ENCODE measurements around the gene TSPAN3. TPM values are rescaled to one million over a fixed set of nuclear protein-coding genes. Genes with fewer than 3 reads are reported as not detected.

Gene TSPAN3
- total RNA-seq, 1 experiment from 2014 or later: 84.9 TPM

DNA sequence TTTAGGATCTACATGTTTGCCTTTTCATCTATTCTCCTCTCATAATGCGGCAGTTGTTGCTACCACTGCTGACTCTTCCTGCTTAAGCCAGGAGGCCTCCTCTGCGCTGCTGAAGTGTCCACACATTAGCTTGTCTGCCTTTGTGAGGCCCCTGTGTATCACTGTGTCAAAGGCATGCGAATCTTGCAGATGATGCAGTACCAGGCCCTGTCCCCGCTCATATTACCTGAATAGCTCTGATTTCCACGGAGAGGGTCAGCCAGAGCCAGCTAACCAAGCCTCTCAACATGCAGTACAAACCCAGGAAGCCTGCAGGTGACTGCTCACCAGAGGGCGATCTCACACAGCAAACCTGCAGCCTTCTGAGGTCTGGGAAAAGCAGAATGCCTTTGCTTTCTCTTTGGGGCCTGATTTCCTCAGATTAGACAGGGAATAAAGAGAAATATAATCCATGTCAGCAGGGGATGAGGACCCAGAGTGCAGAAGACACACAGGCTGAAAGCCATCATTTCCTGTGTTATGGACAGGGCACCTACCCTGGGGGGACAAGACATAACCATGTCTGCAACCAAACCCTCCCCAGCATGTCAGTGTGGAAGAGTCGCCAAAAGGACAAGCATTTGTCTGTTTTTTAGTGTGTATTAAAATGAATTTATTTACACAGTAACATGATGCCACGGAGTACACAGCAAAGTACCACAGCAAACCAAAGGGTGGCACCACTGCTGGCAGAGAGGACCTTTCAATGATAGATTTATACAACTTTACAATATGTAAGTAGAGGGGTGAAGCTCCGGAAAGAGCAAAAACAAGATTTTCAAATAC lies 36.8 kb upstream of the TSPAN3 start:
- CTCF ChIA-PET: interaction anchor here (0.5 to 9.6 kb wide), 44 partner anchors 9 to 712 kb away, joined by 3 to 131 read pairs (median 4); partner anchors contain the start of genes LINGO1 and TSPAN3
- H3K36me3 Mint-ChIP-seq: no peaks in the 10 kb centered on the region
- TF ChIP-seq PRDM15 (CRISPR knock-in tag; IDR thresholded peaks at IDR 0.05) (no peak), GRHL2 (CRISPR knock-in tag; IDR thresholded peaks at IDR 0.05; ENCODE audit: insufficient replicate concordance, severe bottlenecking) (no peak), FOXP1 (CRISPR knock-in tag; IDR thresholded peaks at IDR 0.05; ENCODE audit: borderline replicate concordance) (no peak), MAX (CRISPR knock-in tag; IDR thresholded peaks at IDR 0.05) (no peak), ESRRA (CRISPR knock-in tag; IDR thresholded peaks at IDR 0.05; ENCODE audit: borderline replicate concordance) (no peak), CREB1 (CRISPR knock-in tag; IDR thresholded peaks at IDR 0.05) (no peak), USF2 (CRISPR knock-in tag; IDR thresholded peaks at IDR 0.05) (no peak)
- TF ChIP-seq, protein P1, sequence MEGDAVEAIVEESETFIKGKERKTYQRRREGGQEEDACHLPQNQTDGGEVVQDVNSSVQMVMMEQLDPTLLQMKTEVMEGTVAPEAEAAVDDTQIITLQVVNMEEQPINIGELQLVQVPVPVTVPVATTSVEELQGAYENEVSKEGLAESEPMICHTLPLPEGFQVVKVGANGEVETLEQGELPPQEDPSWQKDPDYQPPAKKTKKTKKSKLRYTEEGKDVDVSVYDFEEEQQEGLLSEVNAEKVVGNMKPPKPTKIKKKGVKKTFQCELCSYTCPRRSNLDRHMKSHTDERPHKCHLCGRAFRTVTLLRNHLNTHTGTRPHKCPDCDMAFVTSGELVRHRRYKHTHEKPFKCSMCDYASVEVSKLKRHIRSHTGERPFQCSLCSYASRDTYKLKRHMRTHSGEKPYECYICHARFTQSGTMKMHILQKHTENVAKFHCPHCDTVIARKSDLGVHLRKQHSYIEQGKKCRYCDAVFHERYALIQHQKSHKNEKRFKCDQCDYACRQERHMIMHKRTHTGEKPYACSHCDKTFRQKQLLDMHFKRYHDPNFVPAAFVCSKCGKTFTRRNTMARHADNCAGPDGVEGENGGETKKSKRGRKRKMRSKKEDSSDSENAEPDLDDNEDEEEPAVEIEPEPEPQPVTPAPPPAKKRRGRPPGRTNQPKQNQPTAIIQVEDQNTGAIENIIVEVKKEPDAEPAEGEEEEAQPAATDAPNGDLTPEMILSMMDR (IDR thresholded peaks at IDR 0.05): peak; percentile 59
- TF ChIP-seq, protein P2, sequence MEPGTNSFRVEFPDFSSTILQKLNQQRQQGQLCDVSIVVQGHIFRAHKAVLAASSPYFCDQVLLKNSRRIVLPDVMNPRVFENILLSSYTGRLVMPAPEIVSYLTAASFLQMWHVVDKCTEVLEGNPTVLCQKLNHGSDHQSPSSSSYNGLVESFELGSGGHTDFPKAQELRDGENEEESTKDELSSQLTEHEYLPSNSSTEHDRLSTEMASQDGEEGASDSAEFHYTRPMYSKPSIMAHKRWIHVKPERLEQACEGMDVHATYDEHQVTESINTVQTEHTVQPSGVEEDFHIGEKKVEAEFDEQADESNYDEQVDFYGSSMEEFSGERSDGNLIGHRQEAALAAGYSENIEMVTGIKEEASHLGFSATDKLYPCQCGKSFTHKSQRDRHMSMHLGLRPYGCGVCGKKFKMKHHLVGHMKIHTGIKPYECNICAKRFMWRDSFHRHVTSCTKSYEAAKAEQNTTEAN (CRISPR knock-in tag; IDR thresholded peaks at IDR 0.05): no peak
- peak overlapping the region; percentile 95 for H3K27ac Mint-ChIP-seq
- POLR2A ChIA-PET: no interaction called here
- ATAC-seq (peak; percentile 94), DNase-seq (ENCODE audit: low spot score) (peak; percentile 79)
- H3K9me3 Mint-ChIP-seq: no peaks in the 10 kb centered on the region
- no peak overlapping the region for H3K4me3 Mint-ChIP-seq
- H3K4me1 Mint-ChIP-seq: peaks cover 10% of the 10 kb centered on the region
- no peaks in the 10 kb centered on the region for H3K27me3 Mint-ChIP-seq (ENCODE audit: low read depth)

DNA sequence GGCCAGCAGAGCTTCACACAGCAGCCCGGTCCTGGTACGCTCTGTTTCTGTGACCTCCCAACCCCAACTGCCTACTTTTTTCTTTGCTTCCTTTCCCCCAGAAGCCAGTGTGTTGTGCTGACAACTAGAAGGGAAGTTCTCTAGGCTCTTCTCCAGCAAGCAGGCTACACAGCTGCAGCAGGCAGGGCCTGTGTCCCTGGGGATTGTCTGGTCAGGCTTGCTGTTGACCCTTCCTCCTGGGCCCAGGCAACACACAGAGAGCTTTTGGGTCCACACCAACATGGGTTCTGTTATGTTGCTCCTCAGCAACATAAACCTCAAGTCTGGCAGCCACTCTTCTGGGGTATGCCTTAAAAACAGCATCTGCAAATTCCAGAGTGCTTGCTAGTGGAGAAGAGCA lies 36.2 kb upstream of the TSPAN3 start:
- ATAC-seq (no peak), DNase-seq (ENCODE audit: low spot score) (no peak)
- Mint-ChIP-seq H3K9me3 (no peaks in the 10 kb centered on the region), H3K27me3 (ENCODE audit: low read depth) (no peaks in the 10 kb centered on the region), H3K36me3 (no peaks in the 10 kb centered on the region), H3K27ac (no peak overlapping the region; the same call in 1 of the 2 replicates), H3K4me3 (no peak overlapping the region), H3K4me1 (peaks cover 10% of the 10 kb centered on the region)
- ChIA-PET POLR2A (no interaction called here), CTCF (interaction anchor here (0.5 to 9.6 kb wide), 44 partner anchors 8 to 713 kb away, joined by 3 to 131 read pairs (median 4); partner anchors contain the start of genes LINGO1 and TSPAN3)
- TF ChIP-seq IRF2 (CRISPR knock-in tag; IDR thresholded peaks at IDR 0.05; ENCODE audit: borderline replicate concordance, low read depth): no peak
- TF ChIP-seq MLX (CRISPR knock-in tag; IDR thresholded peaks at IDR 0.05): no peak
- TF ChIP-seq ZNF396 (CRISPR knock-in tag; IDR thresholded peaks at IDR 0.05; ENCODE audit: borderline replicate concordance): no peak
- TF ChIP-seq MAX (CRISPR knock-in tag; IDR thresholded peaks at IDR 0.05): no peak
- no peak for TF ChIP-seq ZNF121 (CRISPR knock-in tag; IDR thresholded peaks at IDR 0.05)
- TF ChIP-seq MXD4 (CRISPR knock-in tag; IDR thresholded peaks at IDR 0.05; ENCODE audit: borderline replicate concordance): no peak
- TF ChIP-seq EMX1 (CRISPR knock-in tag; IDR thresholded peaks at IDR 0.05): no peak
- TF ChIP-seq E2F1 (CRISPR knock-in tag; IDR thresholded peaks at IDR 0.05): no peak
- TF ChIP-seq PRRX2 (CRISPR knock-in tag; IDR thresholded peaks at IDR 0.05): no peak
- TF ChIP-seq, protein P2 (CRISPR knock-in tag; IDR thresholded peaks at IDR 0.05): no peak
- no peak for TF ChIP-seq ZNF671 (CRISPR knock-in tag; IDR thresholded peaks at IDR 0.05)
- no peak for TF ChIP-seq NFATC4 (CRISPR knock-in tag; IDR thresholded peaks at IDR 0.05)
- TF ChIP-seq, protein P3, sequence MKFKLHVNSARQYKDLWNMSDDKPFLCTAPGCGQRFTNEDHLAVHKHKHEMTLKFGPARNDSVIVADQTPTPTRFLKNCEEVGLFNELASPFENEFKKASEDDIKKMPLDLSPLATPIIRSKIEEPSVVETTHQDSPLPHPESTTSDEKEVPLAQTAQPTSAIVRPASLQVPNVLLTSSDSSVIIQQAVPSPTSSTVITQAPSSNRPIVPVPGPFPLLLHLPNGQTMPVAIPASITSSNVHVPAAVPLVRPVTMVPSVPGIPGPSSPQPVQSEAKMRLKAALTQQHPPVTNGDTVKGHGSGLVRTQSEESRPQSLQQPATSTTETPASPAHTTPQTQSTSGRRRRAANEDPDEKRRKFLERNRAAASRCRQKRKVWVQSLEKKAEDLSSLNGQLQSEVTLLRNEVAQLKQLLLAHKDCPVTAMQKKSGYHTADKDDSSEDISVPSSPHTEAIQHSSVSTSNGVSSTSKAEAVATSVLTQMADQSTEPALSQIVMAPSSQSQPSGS (CRISPR knock-in tag; IDR thresholded peaks at IDR 0.05; ENCODE audit: borderline replicate concordance, low read depth): no peak

All from WTC11 (cell line).